Uterus (tissue), 2 donors: ENCODE results near the gene CCNE1.

Source experiments
- CTCF ChIP-seq, 4 experiments: fragments of 200-600 bp in 2 of 4; fragments of 450-650 bp in 2 of 4; sonication (generic) in 2 of 4; IDR thresholded peaks; one replicate each; pipeline ENCODE4 v1.5.1; 2016 to 2019; ENCODE audit warnings: antibody characterized with exemption in 4 of 4, mild to moderate bottlenecking in 2 of 4, moderate library complexity in 1 of 4
- POLR2A ChIP-seq, 2 donors: fragments of 450-650 bp; IDR thresholded peaks; one replicate each; pipeline ENCODE4 v1.6.1; 2016; ENCODE audit warnings: antibody characterized with exemption in 2 of 2, mild to moderate bottlenecking in 1 of 2, moderate library complexity in 1 of 2

GRCh38 chr19:29804493-29804892 lies 7.3 kb upstream of the CCNE1 start:
- TF ChIP-seq POLR2A (IDR thresholded peaks at IDR 0.05) (no peak), CTCF (IDR thresholded peaks at IDR 0.05) (no peak)
